Aorta (tissue), 5 donors: Measurements from ENCODE around the gene OSMR. TPM values are rescaled to one million over a fixed set of nuclear protein-coding genes. Genes with fewer than 3 reads are reported as not detected.

Source experiments
- ATAC-seq: fragments of 200-7000 bp; cut with Tn5 transposase; one replicate; pipeline ENCODE4 v1.9.1; 2022; ENCODE audit warnings: moderate library complexity; ENCODE audit not compliant: low FRiP score
- DNase-seq, 2 donors: peaks; one replicate each; pipeline ENCODE4 v3.0.0-alpha.2; 2020
- H3K27ac ChIP-seq, 2 donors: one replicate each; pipeline ENCODE4 v1.5.1; 2013; ENCODE audit warnings: low read length in 2 of 2, mild to moderate bottlenecking in 2 of 2, moderate library complexity in 2 of 2, control low read depth in 1 of 2, inconsistent platforms in 1 of 2, low read depth in 1 of 2
- H3K27me3 ChIP-seq, 2 donors: one replicate each; pipeline ENCODE4 v1.6.1; 2013; ENCODE audit warnings: control low read depth in 1 of 2, low read length in 1 of 2, mild to moderate bottlenecking in 1 of 2, moderate library complexity in 1 of 2; ENCODE audit not compliant: insufficient read depth in 2 of 2, control insufficient read depth in 1 of 2
- H3K36me3 ChIP-seq, 2 donors: one replicate each; pipeline ENCODE4 v1.6.1; 2013; ENCODE audit warnings: control low read depth in 1 of 2, low read length in 1 of 2, mild to moderate bottlenecking in 1 of 2; ENCODE audit not compliant: insufficient read depth in 2 of 2, control insufficient read depth in 1 of 2
- H3K4me1 ChIP-seq, 2 donors: one replicate each; pipeline ENCODE4 v1.6.1; 2013; ENCODE audit warnings: low read length in 2 of 2, control low read depth in 1 of 2, mild to moderate bottlenecking in 1 of 2, moderate library complexity in 1 of 2; ENCODE audit not compliant: insufficient read depth in 2 of 2, control insufficient read depth in 1 of 2
- H3K4me3 ChIP-seq, 2 donors: one replicate each; pipeline ENCODE4 v1.5.1; 2013; ENCODE audit warnings: low read length in 2 of 2, control low read depth in 1 of 2, mild to moderate bottlenecking in 1 of 2
- H3K9me3 ChIP-seq: one replicate; pipeline ENCODE4 v1.6.1; 2013; ENCODE audit warnings: mild to moderate bottlenecking, low read length; ENCODE audit not compliant: control insufficient read depth
- WGBS, 2 donors: extraction: QIAGEN DNeasy Blood & Tissue Kit; methylation state at CpG; one replicate each; pipeline ENCODE4 v1.1.7; 2013; 5-methylcytosine and 5-hydroxymethylcytosine counted together
- intact Hi-C, 2 donors: fragments of 100-400 bp; cut with DNase I; formaldehyde crosslinking; loops; one replicate each; pipeline versions ENCODE4 v1.14.2 to v1.15.0; 2022
- polyA plus RNA-seq, 2 donors: library from polyadenylated mRNA; stranded (reverse); fragments of 200-250 nt; gene quantifications; one replicate each; pipeline ENCODE4 v1.2.3, GENCODE V29; 2013
- total RNA-seq, 2 donors: library from RNA; stranded (reverse); fragmentation: NEBNext Ultra II Directional; extraction: Animal tissue kit (Norgen Biotek cat#: 25700); gene quantifications; one replicate each; pipeline ENCODE4 v1.2.1, GENCODE V29; 2021
- donor health status: healthy with polysubstance abuse.
- donor health status: Bipolar disorder and iron deficiency.
- donor health status: DM: no; HTN: no; CAD: no.
- donor health status: DM: no; HTN: no; CAD: no.
- donor health status: DM: yes; HTN: yes; CAD: no.

OSMR gene
- total and polyA plus RNA-seq, 4 donors, result 4.6 to 164 (median 93.1) TPM

DNA sequence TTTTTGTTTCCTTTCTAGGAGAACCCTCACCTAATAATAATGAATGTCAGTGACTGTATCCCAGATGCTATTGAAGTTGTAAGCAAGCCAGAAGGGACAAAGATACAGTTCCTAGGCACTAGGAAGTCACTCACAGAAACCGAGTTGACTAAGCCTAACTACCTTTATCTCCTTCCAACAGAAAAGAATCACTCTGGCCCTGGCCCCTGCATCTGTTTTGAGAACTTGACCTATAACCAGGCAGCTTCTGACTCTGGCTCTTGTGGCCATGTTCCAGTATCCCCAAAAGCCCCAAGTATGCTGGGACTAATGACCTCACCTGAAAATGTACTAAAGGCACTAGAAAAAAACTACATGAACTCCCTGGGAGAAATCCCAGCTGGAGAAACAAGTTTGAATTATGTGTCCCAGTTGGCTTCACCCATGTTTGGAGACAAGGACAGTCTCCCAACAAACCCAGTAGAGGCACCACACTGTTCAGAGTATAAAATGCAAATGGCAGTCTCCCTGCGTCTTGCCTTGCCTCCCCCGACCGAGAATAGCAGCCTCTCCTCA is 87.1 kb downstream of the OSMR start:
- DNase-seq (no peak), ATAC-seq (no peak)
- Histone ChIP-seq H3K4me3 (no peak overlapping the region), H3K9me3 (no peaks in the 10 kb centered on the region), H3K4me1 (no peaks in the 10 kb centered on the region), H3K27ac (peak overlapping the region in 1 of 2 donors; percentile 15), H3K36me3 (peaks cover 3 to 4% of the 10 kb centered on the region in 2 donors), H3K27me3 (no peaks in the 10 kb centered on the region)
- 80 to 81% methylated on average over 4 of the region's 4 CpGs for WGBS, 2 donors
- intact Hi-C loops, result no loop called here

DNA sequence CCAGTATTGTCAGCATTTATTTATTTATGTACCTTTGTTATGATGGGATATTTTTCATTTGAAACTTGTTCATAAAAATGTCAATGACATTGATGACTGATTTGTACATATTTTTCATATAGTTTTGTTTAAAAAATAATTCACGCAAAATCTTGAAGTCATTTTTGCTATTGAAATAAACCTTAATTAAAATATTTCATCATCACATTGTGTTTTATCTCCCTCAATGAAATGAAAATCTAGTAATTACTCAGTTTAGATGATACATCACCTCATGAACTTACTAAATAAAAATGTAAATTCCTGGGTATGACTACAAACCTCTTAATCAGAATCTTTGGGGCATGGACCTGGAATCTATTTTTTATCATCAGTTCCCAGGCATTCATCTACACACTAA is 89.6 kb downstream of the OSMR start:
- Histone ChIP-seq H3K4me3 (no peak overlapping the region), H3K27ac (no peak overlapping the region), H3K36me3 (peaks cover 3 to 4% of the 10 kb centered on the region in 2 donors), H3K9me3 (no peaks in the 10 kb centered on the region), H3K4me1 (no peaks in the 10 kb centered on the region), H3K27me3 (no peaks in the 10 kb centered on the region)
- 53 to 95% methylated on average over 1 of the region's 1 CpG for whole genome bisulfite sequencing, 2 donors
- ATAC-seq (no peak), DNase-seq (no peak)
- intact Hi-C loops, result no loop called here

DNA sequence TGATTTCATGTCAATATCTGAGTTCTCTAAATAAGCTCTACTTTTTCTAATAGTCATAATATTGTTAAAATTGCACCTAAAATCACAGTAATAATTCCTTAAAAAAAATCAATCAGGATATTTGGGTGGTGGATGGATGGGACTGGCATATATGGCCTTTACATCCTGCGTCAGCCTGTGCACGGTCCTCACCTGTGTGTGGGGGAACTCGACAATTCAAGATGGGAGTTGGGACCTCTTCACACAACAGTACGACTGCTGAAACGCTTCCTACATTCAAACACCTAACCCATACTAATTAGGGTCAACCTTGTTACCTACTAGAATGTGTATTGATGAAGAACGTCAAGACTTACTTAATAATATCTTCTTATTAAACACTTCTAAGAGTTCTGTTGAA is 90.5 kb downstream of the OSMR start:
- Histone ChIP-seq H3K36me3 (peaks cover 3 to 4% of the 10 kb centered on the region in 2 donors), H3K27me3 (no peaks in the 10 kb centered on the region), H3K9me3 (no peaks in the 10 kb centered on the region), H3K4me3 (no peak overlapping the region), H3K4me1 (no peaks in the 10 kb centered on the region), H3K27ac (no peak overlapping the region)
- ATAC-seq (no peak), DNase-seq (no peak)
- intact Hi-C loops, result no loop called here
- WGBS, 2 donors, result 94% methylated on average over 6 of the region's 6 CpGs

DNA sequence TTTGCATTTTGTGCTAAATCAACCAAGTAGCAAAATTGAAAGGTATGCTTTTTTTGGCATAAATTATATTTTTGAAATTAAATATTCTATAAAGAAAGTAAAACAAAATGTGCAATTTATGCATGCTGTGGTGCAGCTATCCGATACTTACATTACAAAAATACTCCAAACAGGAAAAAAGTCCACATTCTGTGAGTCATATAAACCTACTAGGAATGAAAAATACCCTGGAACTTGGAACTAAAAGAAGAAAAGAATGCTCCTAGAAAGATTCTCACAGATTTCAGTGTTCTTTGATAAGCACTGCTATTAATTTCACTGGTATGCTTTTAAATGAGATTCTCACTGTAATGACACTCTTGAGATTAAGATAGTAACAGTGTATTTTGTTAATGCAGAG is 92.6 kb downstream of the OSMR start:
- WGBS, 2 donors, result 10% methylated on average over 1 of the region's 1 CpG

DNA sequence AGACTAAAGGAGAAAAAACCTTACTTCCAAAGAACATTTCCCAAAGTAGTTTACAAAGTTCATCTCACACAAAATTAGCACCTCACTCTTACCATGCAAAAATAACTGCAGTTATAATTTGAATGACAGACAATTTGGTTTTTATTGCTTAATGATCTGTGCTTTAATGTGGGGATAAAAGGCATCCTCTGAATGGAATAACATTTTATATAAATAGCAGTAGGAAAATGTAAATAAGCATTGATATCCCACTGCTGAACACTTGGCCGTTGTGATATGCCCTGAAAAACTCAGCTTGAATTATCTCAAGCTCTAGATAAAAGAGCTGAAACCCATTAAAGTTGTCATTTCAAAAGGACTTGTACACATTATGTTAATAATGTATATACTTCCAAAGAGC is 93.2 kb downstream of the OSMR start:
- Histone ChIP-seq H3K27me3 (no peaks in the 10 kb centered on the region), H3K9me3 (no peaks in the 10 kb centered on the region), H3K27ac (no peak overlapping the region), H3K4me1 (no peaks in the 10 kb centered on the region), H3K36me3 (peaks cover 0 to 2% of the 10 kb centered on the region in 2 donors), H3K4me3 (no peak overlapping the region)
- intact Hi-C loops, result no loop called here
- ATAC-seq, result no peak
- 52 to 53% methylated on average over 1 of the region's 1 CpG for WGBS, 2 donors
- DNase-seq, result no peak

More for the DNA sequence above, 92.6 kb downstream of the OSMR start:
- no peak overlapping the region for H3K27ac ChIP-seq
- H3K27me3 ChIP-seq, result no peaks in the 10 kb centered on the region
- DNase-seq (no peak), ATAC-seq (no peak)
- intact Hi-C loops, result no loop called here
- H3K4me3 ChIP-seq, result no peak overlapping the region
- no peaks in the 10 kb centered on the region for H3K9me3 ChIP-seq
- H3K36me3 ChIP-seq, result peaks cover 2 to 3% of the 10 kb centered on the region in 2 donors
- no peaks in the 10 kb centered on the region for H3K4me1 ChIP-seq

DNA sequence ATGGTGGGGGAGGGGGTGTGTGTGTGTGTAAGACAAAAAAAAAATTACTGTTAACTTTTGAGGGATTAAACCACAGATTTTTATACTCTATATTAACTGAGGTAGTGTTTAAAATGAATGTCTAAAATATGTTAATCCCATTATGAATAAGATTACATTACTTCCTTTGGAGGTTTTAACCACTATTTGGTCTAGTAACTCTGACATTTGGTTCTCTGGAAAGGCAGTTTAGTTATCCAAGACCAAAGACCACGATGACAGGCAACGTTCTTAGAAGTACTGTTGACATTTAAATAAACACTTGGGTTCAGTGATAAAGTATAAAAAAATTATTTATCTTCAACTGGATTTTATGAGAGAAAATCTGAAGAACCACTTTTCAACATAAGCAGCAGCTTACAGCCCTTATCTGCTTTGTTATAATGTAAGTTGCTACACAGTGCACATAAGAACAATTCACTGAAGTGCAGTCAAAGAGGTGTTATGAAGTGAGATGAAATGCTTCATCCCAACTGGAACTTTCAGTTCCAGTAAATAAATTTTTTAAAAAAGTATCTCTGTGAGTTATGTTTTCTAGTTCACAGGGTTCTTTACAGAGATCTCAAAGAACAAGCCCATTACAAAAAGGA is 94.5 kb downstream of the OSMR start:
- ATAC-seq (no peak), DNase-seq (no peak)
- no peak overlapping the region for H3K27ac ChIP-seq
- H3K27me3 ChIP-seq, result no peaks in the 10 kb centered on the region
- H3K36me3 ChIP-seq, result peaks cover 3 to 4% of the 10 kb centered on the region in 2 donors
- H3K4me3 ChIP-seq, result no peak overlapping the region
- no peaks in the 10 kb centered on the region for H3K9me3 ChIP-seq
- WGBS, 2 donors, result 36 to 40% methylated on average over 2 of the region's 2 CpGs
- H3K4me1 ChIP-seq, result no peaks in the 10 kb centered on the region
- intact Hi-C loops, result no loop called here

DNA sequence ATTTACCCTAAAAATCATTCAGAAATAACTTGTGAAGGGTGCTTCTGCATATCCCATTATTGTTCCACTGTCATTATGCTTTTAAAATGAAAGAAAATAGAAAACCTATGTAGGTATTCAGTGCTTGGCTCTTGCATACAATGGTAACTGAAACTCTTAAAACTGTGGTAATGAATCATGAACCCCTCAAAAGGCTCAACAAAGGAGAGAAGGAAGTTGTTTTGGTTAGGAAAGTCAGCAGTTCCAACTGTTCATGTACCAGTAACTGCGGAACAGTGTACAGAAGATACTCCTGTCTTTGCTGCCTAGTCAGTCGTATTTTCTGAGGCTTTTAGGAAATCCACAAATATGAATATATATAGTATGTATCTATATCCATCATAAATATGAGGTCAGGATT is 96.1 kb downstream of the OSMR start:
- Histone ChIP-seq H3K36me3 (peaks cover 4 to 5% of the 10 kb centered on the region in 2 donors), H3K27ac (no peak overlapping the region), H3K4me3 (no peak overlapping the region), H3K4me1 (no peaks in the 10 kb centered on the region), H3K27me3 (no peaks in the 10 kb centered on the region), H3K9me3 (no peaks in the 10 kb centered on the region)
- intact Hi-C loops, result no loop called here
- DNase-seq, result no peak
- ATAC-seq, result no peak
- 93 to 96% methylated on average over 2 of the region's 2 CpGs for WGBS, 2 donors

DNA sequence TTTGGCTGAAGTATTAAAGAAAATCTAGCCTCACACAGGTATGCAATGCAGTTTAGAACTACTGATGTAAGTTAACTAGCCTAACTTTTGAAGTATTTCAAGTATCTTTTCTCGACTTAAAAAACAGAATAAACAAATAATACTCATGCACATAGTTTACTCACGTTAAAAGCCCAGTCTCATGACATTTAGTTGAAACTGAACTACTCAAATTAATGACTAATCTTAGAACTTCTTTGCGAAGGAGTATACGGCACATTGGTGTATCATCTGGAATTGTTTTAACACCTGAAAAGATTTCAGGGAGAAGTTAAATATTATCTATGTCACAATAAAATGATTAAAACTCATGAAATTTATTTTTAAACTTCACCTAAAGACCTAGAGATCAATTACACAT is 98.5 kb downstream of the OSMR start:
- H3K9me3 ChIP-seq, result no peaks in the 10 kb centered on the region
- no peak overlapping the region for H3K27ac ChIP-seq
- WGBS, 2 donors, result 85 to 89% methylated on average over 4 of the region's 4 CpGs
- DNase-seq (no peak), ATAC-seq (no peak)
- peaks cover 4 to 5% of the 10 kb centered on the region in 2 donors for H3K36me3 ChIP-seq
- no peak overlapping the region for H3K4me3 ChIP-seq
- H3K27me3 ChIP-seq, result no peaks in the 10 kb centered on the region
- no peaks in the 10 kb centered on the region for H3K4me1 ChIP-seq
- intact Hi-C loops, result no loop called here

DNA sequence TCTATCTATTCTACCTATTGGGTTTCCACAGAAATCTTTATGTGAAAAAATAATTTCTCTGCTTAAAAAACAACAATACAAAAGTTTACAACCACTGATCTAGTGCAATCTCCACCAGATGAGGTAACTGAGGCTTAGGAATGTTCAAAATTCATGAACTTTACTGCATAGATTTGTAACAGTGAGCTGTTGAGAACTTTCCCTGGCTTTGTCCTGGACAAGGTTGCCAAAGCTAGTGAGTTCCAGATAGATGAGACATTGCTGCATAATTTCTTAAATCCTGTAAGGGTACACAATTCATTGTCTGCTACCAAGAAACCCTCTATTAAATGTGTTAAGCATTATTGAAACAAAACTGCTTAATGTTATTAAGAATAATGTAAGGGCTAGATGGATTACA is 102.7 kb downstream of the OSMR start:
- intact Hi-C loops, result no loop called here

More for the DNA sequence above, 102.7 kb downstream of the OSMR start:
- Histone ChIP-seq H3K4me3 (no peak overlapping the region), H3K27me3 (no peaks in the 10 kb centered on the region), H3K9me3 (no peaks in the 10 kb centered on the region), H3K4me1 (no peaks in the 10 kb centered on the region), H3K36me3 (peaks cover 9 to 14% of the 10 kb centered on the region in 2 donors), H3K27ac (no peak overlapping the region)
- DNase-seq (no peak), ATAC-seq (no peak)
